OCI-LY3 (cell line): ENCODE measurements around the gene ITFG1.

Source experiments
- EZH2phosphoT487 ChIP-seq: fragments of 200-600 bp; shearing (Covaris generic); IDR thresholded peaks from 2 replicates; pipeline ENCODE4 v1.6.1; 2018; ENCODE audit warnings: antibody characterized with exemption, mixed run types, low read depth
- TF ChIP-seq, protein P1 (sequence below): fragments of 200-600, 300-600 bp; sonication (generic); IDR thresholded peaks from 2 replicates; pipeline ENCODE4 v1.5.1; 2014; ENCODE audit warnings: antibody characterized with exemption, low read length, low read depth

DNA sequence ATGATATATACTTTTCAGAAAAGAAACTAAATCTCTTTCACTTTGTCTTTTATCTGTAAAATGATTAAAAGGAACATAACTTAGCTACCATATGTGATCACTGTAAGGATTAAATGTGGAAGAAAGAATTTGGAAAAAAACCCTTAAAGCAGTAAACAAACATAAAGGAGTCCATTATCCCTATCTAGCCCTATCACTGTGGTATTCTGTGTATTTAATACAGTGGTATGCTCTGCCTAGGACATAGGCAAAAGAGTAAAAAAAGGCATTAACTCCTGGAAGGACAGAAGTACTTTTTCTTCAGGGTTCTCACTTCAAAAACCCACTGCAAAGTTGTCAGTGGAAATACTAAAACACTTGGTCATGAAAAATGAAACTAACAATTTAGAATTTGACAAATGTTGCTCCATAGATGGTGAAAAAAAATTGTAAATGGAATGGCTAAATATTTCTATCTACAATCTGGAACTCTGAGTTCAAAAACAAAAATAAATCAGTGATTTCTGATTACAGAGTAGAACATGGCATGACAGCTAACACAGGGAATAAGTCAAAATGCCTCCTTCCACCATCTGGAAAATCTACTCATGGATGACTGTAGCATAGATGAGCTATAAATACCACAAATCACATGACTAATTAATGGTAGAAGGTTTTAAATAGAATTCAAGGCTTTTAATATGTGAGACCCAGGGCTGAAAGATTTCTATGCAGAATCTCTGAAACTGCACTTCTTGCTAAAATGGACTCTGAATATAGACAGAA, 140.1 kb downstream of the ITFG1 start:
- TF ChIP-seq, protein P1, sequence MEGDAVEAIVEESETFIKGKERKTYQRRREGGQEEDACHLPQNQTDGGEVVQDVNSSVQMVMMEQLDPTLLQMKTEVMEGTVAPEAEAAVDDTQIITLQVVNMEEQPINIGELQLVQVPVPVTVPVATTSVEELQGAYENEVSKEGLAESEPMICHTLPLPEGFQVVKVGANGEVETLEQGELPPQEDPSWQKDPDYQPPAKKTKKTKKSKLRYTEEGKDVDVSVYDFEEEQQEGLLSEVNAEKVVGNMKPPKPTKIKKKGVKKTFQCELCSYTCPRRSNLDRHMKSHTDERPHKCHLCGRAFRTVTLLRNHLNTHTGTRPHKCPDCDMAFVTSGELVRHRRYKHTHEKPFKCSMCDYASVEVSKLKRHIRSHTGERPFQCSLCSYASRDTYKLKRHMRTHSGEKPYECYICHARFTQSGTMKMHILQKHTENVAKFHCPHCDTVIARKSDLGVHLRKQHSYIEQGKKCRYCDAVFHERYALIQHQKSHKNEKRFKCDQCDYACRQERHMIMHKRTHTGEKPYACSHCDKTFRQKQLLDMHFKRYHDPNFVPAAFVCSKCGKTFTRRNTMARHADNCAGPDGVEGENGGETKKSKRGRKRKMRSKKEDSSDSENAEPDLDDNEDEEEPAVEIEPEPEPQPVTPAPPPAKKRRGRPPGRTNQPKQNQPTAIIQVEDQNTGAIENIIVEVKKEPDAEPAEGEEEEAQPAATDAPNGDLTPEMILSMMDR = no peak
- TF ChIP-seq EZH2phosphoT487 = no peak
